GF-D8 (cell line): Measurements from ENCODE around the gene INPP5J.
"Not testable (repeated sequence)": the region's sequence is repeated elsewhere in the genome, so short reads cannot be mapped to it uniquely, and the experiment has no call there.

Experiments used
- DNase-seq: peaks from one replicate; lab custom pipeline; 2025; lab: John Stamatoyannopoulos, UW

Gene INPP5J

GRCh38 chr22:31122532-31123291, at the start of gene INPP5J:
INPP5J (plus strand) TSS chr22:31122966; CDS start chr22:31123015, 49 bp downstream.
- DNase-seq, result no peak

GRCh38 chr22:31073125-31073524, 49.6 kb upstream of the INPP5J start:
- not testable (repeated sequence) for DNase-seq

- DNase-seq, result not testable (repeated sequence)
These were observed 49.1 kb upstream of the INPP5J start for GRCh38 chr22:31073545-31074145.

- no peak for DNase-seq
These were observed 46.8 kb upstream of the INPP5J start for GRCh38 chr22:31075961-31076360.

- no peak for DNase-seq
These were observed 45.1 kb upstream of the INPP5J start for GRCh38 chr22:31077681-31078080.

- not testable (repeated sequence) for DNase-seq
These were observed 44.4 kb upstream of the INPP5J start for GRCh38 chr22:31078389-31078788.

- DNase-seq, result no peak
These were observed 43.6 kb upstream of the INPP5J start for GRCh38 chr22:31079095-31079642.

- no peak for DNase-seq
These were observed 42.5 kb upstream of the INPP5J start for GRCh38 chr22:31080164-31080847.

GRCh38 chr22:31080848-31081649, 41.7 kb upstream of the INPP5J start, which contains the start of gene SMTN:
SMTN (plus strand) TSS chr22:31081318; CDS start chr22:31083259, 1,941 bp downstream.
- DNase-seq, result no peak

GRCh38 chr22:31081963-31082605, 40.7 kb upstream of the INPP5J start:
- no peak for DNase-seq

- no peak for DNase-seq
These were observed 40.0 kb upstream of the INPP5J start for GRCh38 chr22:31082606-31083376.

- no peak for DNase-seq
These were observed 39.4 kb upstream of the INPP5J start for GRCh38 chr22:31083377-31083768.

- DNase-seq, result no peak
These were observed 38.6 kb upstream of the INPP5J start for GRCh38 chr22:31083923-31084810.

GRCh38 chr22:31084811-31085492, 37.8 kb upstream of the INPP5J start:
- peak; percentile 33 for DNase-seq

- no peak for DNase-seq
These were observed 37.3 kb upstream of the INPP5J start for GRCh38 chr22:31085493-31085824.

GRCh38 chr22:31085928-31086327, 36.8 kb upstream of the INPP5J start:
- no peak for DNase-seq

- no peak for DNase-seq
These were observed 35.9 kb upstream of the INPP5J start for GRCh38 chr22:31086703-31087330.

- no peak for DNase-seq
These were observed 35.0 kb upstream of the INPP5J start for GRCh38 chr22:31087744-31088215.
